ENCODE data around the gene NRDC.

The NRDC gene

GRCh38 chr1:51761351-51761750, 117.2 kb downstream of the NRDC start:
- peaks cover 40% of the 10 kb centered on the region; the same call in 1 of the 2 replicates for H3K36me3 ChIP-seq (ENCODE audit: insufficient read depth, low read length)
- H3K9ac ChIP-seq (ENCODE audit: low read depth, low read length, poor library complexity, severe bottlenecking): no peak overlapping the region
- no peak overlapping the region for H3K4me3 ChIP-seq (ENCODE audit: low read length, poor library complexity, severe bottlenecking)
- no peaks in the 10 kb centered on the region for H3K9me2 ChIP-seq (replicated peaks; ENCODE audit: low read depth, low read length)
- H3F3A ChIP-seq (ENCODE audit: low read depth): no peaks in the 10 kb centered on the region
- peaks cover 4% of the 10 kb centered on the region for H4K20me1 ChIP-seq (ENCODE audit: insufficient read depth, low read length, poor library complexity, severe bottlenecking)
- no peak overlapping the region for H2AFZ ChIP-seq (ENCODE audit: low read length)
- TF ChIP-seq EZH2phosphoT487 (IDR thresholded peaks at IDR 0.05; ENCODE audit: borderline replicate concordance): no peak
- no peak for TF ChIP-seq CTCF (conservative IDR thresholded peaks at IDR 0.05; ENCODE audit: low read length)
- H3K79me2 ChIP-seq (ENCODE audit: insufficient read depth, low read length): no peaks in the 10 kb centered on the region
- H3K4me2 ChIP-seq (ENCODE audit: low read depth, low read length, poor library complexity, severe bottlenecking): no peak overlapping the region
- no peaks in the 10 kb centered on the region for H3K9me3 ChIP-seq (ENCODE audit: insufficient read depth, low read depth, low read length)
- no peaks in the 10 kb centered on the region for H3K27me3 ChIP-seq (ENCODE audit: insufficient read depth, low read length, poor library complexity, severe bottlenecking)
- H3K4me1 ChIP-seq (ENCODE audit: insufficient read depth, low read length, poor library complexity, severe bottlenecking): peaks cover 12% of the 10 kb centered on the region

- Histone ChIP-seq H3K9me3 (ENCODE audit: insufficient read depth, low read depth, low read length) (no peaks in the 10 kb centered on the region), H3K9ac (ENCODE audit: low read depth, low read length, poor library complexity, severe bottlenecking) (no peak overlapping the region), H4K20me1 (ENCODE audit: insufficient read depth, low read length, poor library complexity, severe bottlenecking) (peaks cover 4% of the 10 kb centered on the region), H3K27me3 (ENCODE audit: insufficient read depth, low read length, poor library complexity, severe bottlenecking) (no peaks in the 10 kb centered on the region), H3F3A (ENCODE audit: low read depth) (no peaks in the 10 kb centered on the region), H3K4me2 (ENCODE audit: low read depth, low read length, poor library complexity, severe bottlenecking) (no peak overlapping the region), H3K9me2 (replicated peaks; ENCODE audit: low read depth, low read length) (no peaks in the 10 kb centered on the region), H3K36me3 (ENCODE audit: insufficient read depth, low read length) (peaks cover 39% of the 10 kb centered on the region; the same call in 1 of the 2 replicates), H3K4me3 (ENCODE audit: low read length, poor library complexity, severe bottlenecking) (no peak overlapping the region), H2AFZ (ENCODE audit: low read length) (no peak overlapping the region), H3K4me1 (ENCODE audit: insufficient read depth, low read length, poor library complexity, severe bottlenecking) (peaks cover 12% of the 10 kb centered on the region), H3K79me2 (ENCODE audit: insufficient read depth, low read length) (no peaks in the 10 kb centered on the region)
- TF ChIP-seq CTCF (conservative IDR thresholded peaks at IDR 0.05; ENCODE audit: low read length) (no peak), EZH2phosphoT487 (IDR thresholded peaks at IDR 0.05; ENCODE audit: borderline replicate concordance) (no peak)
Measured at GRCh38 chr1:51760872-51761271, 117.7 kb downstream of the NRDC start.

- Histone ChIP-seq H4K20me1 (ENCODE audit: insufficient read depth, low read length, poor library complexity, severe bottlenecking) (peaks cover 4% of the 10 kb centered on the region), H3K27me3 (ENCODE audit: insufficient read depth, low read length, poor library complexity, severe bottlenecking) (no peaks in the 10 kb centered on the region), H2AFZ (ENCODE audit: low read length) (no peak overlapping the region), H3K9ac (ENCODE audit: low read depth, low read length, poor library complexity, severe bottlenecking) (no peak overlapping the region), H3K4me1 (ENCODE audit: insufficient read depth, low read length, poor library complexity, severe bottlenecking) (peaks cover 16% of the 10 kb centered on the region), H3K4me2 (ENCODE audit: low read depth, low read length, poor library complexity, severe bottlenecking) (no peak overlapping the region), H3K9me2 (replicated peaks; ENCODE audit: low read depth, low read length) (no peaks in the 10 kb centered on the region), H3K9me3 (ENCODE audit: insufficient read depth, low read depth, low read length) (no peaks in the 10 kb centered on the region), H3F3A (ENCODE audit: low read depth) (no peaks in the 10 kb centered on the region), H3K79me2 (ENCODE audit: insufficient read depth, low read length) (no peaks in the 10 kb centered on the region), H3K4me3 (ENCODE audit: low read length, poor library complexity, severe bottlenecking) (no peak overlapping the region), H3K36me3 (ENCODE audit: insufficient read depth, low read length) (peaks cover 42% of the 10 kb centered on the region; the same call in 1 of the 2 replicates)
- TF ChIP-seq CTCF (conservative IDR thresholded peaks at IDR 0.05; ENCODE audit: low read length) (no peak), EZH2phosphoT487 (IDR thresholded peaks at IDR 0.05; ENCODE audit: borderline replicate concordance) (no peak)
Measured at GRCh38 chr1:51758310-51758709, 120.2 kb downstream of the NRDC start.
